Measurements from ENCODE around the gene DXO.
"Not testable (repeated sequence)": the region's sequence is repeated elsewhere in the genome, so short reads cannot be mapped to it uniquely, and the experiment has no call there.

The DXO gene

DNA sequence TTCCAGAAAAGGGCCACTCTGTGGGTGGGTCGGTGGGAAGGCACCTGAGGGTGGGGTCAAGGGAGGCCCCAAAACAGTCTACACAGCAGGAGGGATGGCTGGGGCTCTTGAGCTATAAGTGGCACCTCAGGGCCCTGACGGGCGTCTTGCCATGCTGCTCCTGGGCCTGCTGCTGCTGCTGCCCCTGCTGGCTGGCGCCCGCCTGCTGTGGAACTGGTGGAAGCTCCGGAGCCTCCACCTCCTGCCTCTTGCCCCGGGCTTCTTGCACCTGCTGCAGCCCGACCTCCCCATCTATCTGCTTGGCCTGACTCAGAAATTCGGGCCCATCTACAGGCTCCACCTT is 33.6 kb upstream of the DXO start:
- not testable (repeated sequence) for H3K4me1 ChIP-seq (ENCODE audit: control insufficient read depth, insufficient read depth, low read length, poor library complexity, severe bottlenecking); H3K27ac ChIP-seq (ENCODE audit: insufficient read depth, low read length, poor library complexity, severe bottlenecking); DNase-seq; H3K36me3 ChIP-seq (ENCODE audit: control insufficient read depth, insufficient read depth, low read length); H3K27me3 ChIP-seq (replicated peaks; ENCODE audit: control insufficient read depth, insufficient read depth, low read length, poor library complexity, severe bottlenecking); H3K4me3 ChIP-seq (ENCODE audit: insufficient read depth, low read depth, low read length, poor library complexity, severe bottlenecking); H3K9me3 ChIP-seq (ENCODE audit: control insufficient read depth, low read length)

DNA sequence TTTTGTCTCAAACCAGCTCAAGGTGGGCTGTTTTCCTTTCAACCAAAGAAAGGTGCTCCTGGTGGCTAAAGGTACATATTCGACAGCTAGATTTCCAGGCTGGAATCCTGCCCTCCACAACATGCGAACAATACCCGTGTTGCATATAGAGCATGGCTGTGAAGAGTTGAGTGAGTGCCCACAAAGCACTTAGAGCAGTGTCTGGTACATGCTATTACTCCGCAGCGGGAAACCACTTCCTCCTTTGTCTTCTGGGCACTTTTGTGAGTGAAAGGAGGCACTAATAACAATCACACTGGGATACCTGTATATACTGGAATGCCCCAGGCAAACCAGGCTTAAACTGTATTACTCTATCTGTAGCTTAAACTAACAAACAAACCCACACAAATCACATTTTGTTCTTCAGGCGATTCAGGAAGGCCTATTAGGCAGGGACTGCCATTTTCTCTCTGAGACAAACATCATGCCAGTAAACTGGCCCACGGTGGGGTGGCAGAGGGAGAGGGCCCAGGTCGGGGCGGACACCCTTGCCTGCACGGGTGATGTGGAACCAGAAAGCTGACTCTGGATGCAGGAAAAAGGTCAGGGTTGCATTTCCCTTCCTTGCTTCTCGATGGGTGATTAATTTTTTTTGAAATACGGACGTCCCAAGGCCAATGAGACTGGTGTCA is 33.1 kb upstream of the DXO start:
- not testable (repeated sequence) for DNase-seq; H3K4me3 ChIP-seq (ENCODE audit: insufficient read depth, low read depth, low read length, poor library complexity, severe bottlenecking); H3K27me3 ChIP-seq (replicated peaks; ENCODE audit: control insufficient read depth, insufficient read depth, low read length, poor library complexity, severe bottlenecking); H3K27ac ChIP-seq (ENCODE audit: insufficient read depth, low read length, poor library complexity, severe bottlenecking); H3K36me3 ChIP-seq (ENCODE audit: control insufficient read depth, insufficient read depth, low read length); H3K9me3 ChIP-seq (ENCODE audit: control insufficient read depth, low read length); H3K4me1 ChIP-seq (ENCODE audit: control insufficient read depth, insufficient read depth, low read length, poor library complexity, severe bottlenecking)

DNA sequence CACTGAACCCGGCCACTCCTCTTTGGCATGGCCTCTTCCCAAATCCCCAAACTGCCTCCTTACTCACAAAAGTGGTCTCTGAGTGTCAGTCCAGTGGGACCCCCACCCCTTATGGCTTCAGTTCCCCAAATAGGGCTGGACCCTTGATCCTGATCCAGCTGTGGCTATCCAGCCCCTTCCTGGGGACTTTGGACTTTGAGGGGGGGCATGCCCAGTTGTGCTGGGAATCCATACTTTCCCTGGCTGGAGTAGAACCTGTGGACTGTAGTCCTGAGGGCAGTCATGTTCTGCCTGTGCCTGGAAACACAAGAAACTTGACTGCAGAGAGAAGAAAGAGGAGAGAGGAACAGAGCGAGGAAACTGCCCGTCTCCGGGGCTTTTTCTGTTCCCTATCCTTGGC is 32.5 kb upstream of the DXO start:
- not testable (repeated sequence) for H3K27me3 ChIP-seq (replicated peaks; ENCODE audit: control insufficient read depth, insufficient read depth, low read length, poor library complexity, severe bottlenecking); H3K9me3 ChIP-seq (ENCODE audit: control insufficient read depth, low read length); H3K4me1 ChIP-seq (ENCODE audit: control insufficient read depth, insufficient read depth, low read length, poor library complexity, severe bottlenecking); H3K36me3 ChIP-seq (ENCODE audit: control insufficient read depth, insufficient read depth, low read length); H3K4me3 ChIP-seq (ENCODE audit: insufficient read depth, low read depth, low read length, poor library complexity, severe bottlenecking); DNase-seq; H3K27ac ChIP-seq (ENCODE audit: insufficient read depth, low read length, poor library complexity, severe bottlenecking)

DNA sequence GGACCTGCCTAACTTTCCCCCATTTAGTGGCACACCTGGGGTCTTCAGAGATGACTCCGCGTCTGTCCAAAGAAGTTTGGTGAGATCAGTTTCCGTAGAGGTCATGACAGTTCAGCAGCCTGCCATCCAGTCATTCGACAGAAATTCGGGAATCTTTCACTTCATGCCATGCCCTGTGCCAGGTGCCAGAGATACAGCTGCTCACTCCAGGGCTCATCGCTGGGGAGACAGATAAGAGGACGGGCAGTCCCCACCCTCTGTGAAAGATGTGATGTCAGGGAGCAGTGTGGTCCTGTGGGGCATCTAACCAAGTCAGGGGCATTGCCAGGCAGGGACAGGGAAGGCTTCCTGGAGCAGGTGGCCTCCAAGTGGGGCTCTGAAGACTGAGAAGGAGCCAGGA is 31.4 kb upstream of the DXO start:
- H3K27me3 ChIP-seq (replicated peaks; ENCODE audit: control insufficient read depth, insufficient read depth, low read length, poor library complexity, severe bottlenecking); H3K36me3 ChIP-seq (ENCODE audit: control insufficient read depth, insufficient read depth, low read length); H3K9me3 ChIP-seq (ENCODE audit: control insufficient read depth, low read length); DNase-seq; H3K4me1 ChIP-seq (ENCODE audit: control insufficient read depth, insufficient read depth, low read length, poor library complexity, severe bottlenecking); H3K4me3 ChIP-seq (ENCODE audit: insufficient read depth, low read depth, low read length, poor library complexity, severe bottlenecking); H3K27ac ChIP-seq (ENCODE audit: insufficient read depth, low read length, poor library complexity, severe bottlenecking): not testable (repeated sequence)

DNA sequence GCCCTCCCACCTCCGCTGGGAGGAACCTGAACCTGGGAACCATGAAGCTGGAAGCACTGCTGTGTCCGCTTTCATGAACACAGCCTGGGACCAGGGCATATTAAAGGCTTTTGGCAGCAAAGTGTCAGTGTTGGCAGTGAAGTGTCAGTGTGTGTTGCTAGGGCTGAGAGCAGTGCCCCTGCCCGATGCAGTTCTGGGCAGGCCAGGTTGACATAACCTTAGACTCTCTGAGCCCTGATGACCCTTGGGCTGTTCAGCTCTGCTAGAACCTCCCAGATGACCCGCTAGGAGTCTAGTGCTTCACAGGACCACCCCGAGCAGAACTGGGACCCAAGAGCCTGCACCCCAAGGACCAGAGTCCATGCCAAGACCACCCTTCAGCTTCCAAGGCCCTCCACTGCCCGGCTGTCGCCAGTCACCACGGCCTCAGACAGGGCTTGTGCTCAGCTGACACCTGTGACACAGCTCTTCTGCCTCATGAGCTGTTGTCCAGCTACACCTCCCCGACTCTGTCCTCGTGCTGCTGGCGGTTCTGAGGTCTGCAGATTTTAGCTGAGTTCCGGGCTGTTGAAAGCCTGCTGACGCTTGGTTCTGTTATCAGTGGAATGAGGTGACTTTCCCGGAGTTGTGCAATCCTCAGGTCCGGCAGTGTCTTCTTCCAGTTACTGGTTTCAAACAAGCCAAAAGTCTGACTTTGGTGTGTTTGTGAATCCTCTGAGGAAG is 30.8 kb upstream of the DXO start:
- H3K4me1 ChIP-seq (ENCODE audit: control insufficient read depth, insufficient read depth, low read length, poor library complexity, severe bottlenecking); H3K9me3 ChIP-seq (ENCODE audit: control insufficient read depth, low read length); H3K27me3 ChIP-seq (replicated peaks; ENCODE audit: control insufficient read depth, insufficient read depth, low read length, poor library complexity, severe bottlenecking); H3K27ac ChIP-seq (ENCODE audit: insufficient read depth, low read length, poor library complexity, severe bottlenecking); DNase-seq; H3K4me3 ChIP-seq (ENCODE audit: insufficient read depth, low read depth, low read length, poor library complexity, severe bottlenecking); H3K36me3 ChIP-seq (ENCODE audit: control insufficient read depth, insufficient read depth, low read length): not testable (repeated sequence)

DNA sequence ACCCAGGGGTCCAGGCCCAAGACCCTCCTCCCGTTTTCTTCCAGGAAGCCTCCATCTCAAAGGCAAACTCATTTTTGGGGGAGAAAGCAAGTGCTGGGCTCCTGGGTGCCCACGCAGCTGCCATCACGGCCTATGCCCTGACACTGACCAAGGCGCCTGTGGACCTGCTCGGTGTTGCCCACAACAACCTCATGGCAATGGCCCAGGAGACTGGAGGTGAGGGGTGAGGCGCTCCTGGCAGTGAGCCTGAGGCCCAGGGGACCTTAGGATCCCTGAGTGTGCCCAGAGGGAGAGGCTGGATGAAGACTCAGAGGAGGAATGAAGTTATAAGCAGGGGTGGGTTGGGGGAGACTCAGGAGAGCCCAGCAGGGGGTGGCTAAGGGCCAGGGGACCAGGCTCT is 24.4 kb upstream of the DXO start:
- H3K4me3 ChIP-seq (ENCODE audit: insufficient read depth, low read depth, low read length, poor library complexity, severe bottlenecking); H3K4me1 ChIP-seq (ENCODE audit: control insufficient read depth, insufficient read depth, low read length, poor library complexity, severe bottlenecking); H3K27ac ChIP-seq (ENCODE audit: insufficient read depth, low read length, poor library complexity, severe bottlenecking); H3K9me3 ChIP-seq (ENCODE audit: control insufficient read depth, low read length); DNase-seq; H3K36me3 ChIP-seq (ENCODE audit: control insufficient read depth, insufficient read depth, low read length); H3K27me3 ChIP-seq (replicated peaks; ENCODE audit: control insufficient read depth, insufficient read depth, low read length, poor library complexity, severe bottlenecking): not testable (repeated sequence)

DNA sequence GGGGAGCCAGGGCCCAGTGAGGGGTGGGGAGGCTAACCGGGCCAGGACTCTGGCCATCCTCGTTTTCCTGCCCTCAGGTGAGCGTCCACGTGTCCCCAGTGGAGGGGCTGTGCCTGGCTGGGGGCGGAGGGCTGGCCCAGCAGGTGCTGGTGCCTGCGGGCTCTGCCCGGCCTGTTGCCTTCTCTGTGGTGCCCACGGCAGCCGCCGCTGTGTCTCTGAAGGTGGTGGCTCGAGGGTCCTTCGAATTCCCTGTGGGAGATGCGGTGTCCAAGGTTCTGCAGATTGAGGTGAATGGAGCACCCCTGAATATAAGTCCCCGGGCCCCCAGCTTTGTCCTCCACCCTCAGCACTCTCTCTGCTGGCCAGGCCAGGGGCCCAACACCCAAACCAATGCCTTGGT is 22.5 kb upstream of the DXO start:
- H3K27me3 ChIP-seq (replicated peaks; ENCODE audit: control insufficient read depth, insufficient read depth, low read length, poor library complexity, severe bottlenecking); H3K4me1 ChIP-seq (ENCODE audit: control insufficient read depth, insufficient read depth, low read length, poor library complexity, severe bottlenecking); DNase-seq; H3K27ac ChIP-seq (ENCODE audit: insufficient read depth, low read length, poor library complexity, severe bottlenecking); H3K36me3 ChIP-seq (ENCODE audit: control insufficient read depth, insufficient read depth, low read length); H3K9me3 ChIP-seq (ENCODE audit: control insufficient read depth, low read length); H3K4me3 ChIP-seq (ENCODE audit: insufficient read depth, low read depth, low read length, poor library complexity, severe bottlenecking): not testable (repeated sequence)

DNA sequence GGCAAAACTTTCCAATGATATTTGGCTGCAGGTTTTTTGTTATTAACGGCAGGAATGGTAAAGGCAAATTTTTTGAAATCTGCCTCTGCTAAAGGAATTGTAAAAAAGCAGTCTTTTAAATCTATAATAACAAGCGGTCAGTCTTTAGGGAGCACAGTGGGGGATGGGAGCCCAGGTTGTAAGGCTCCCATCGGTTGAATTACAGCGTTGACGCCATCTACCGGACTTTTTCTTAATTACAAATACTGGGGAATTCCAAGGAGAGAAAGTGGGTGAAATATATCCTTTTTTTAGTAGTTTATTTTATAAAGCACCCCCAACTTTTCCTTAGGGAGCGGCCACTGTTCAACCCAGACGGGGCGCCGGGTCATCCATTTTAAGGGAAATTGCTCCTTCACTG is 17.4 kb upstream of the DXO start:
- not testable (repeated sequence) for H3K27me3 ChIP-seq (replicated peaks; ENCODE audit: control insufficient read depth, insufficient read depth, low read length, poor library complexity, severe bottlenecking); H3K36me3 ChIP-seq (ENCODE audit: control insufficient read depth, insufficient read depth, low read length); H3K9me3 ChIP-seq (ENCODE audit: control insufficient read depth, low read length); H3K4me3 ChIP-seq (ENCODE audit: insufficient read depth, low read depth, low read length, poor library complexity, severe bottlenecking); H3K27ac ChIP-seq (ENCODE audit: insufficient read depth, low read length, poor library complexity, severe bottlenecking); DNase-seq; H3K4me1 ChIP-seq (ENCODE audit: control insufficient read depth, insufficient read depth, low read length, poor library complexity, severe bottlenecking)

DNA sequence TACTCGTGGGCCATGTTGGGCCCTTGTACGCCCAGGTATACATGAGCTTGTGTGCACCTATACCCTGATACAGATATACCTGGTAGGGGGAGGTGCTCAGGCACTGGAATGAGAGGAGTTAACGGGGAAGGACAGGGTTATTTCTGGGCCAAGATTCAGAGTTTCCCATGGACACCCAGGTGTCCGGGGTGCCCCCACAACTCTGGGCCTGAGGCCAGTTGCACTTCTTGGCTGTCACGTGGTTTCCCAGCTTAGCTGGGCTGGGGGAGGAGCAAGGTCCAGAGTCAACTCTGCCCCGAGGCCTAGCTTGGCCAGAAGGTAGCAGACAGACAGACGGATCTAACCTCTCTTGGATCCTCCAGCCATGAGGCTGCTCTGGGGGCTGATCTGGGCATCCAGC is 9.8 kb upstream of the DXO start, which contains the start of gene C4A:
TSS of gene C4A (plus strand) at position 314 of the 400 bp plus-strand sequence. CDS start at position 365, 51 bp downstream.
- H3K9me3 ChIP-seq (ENCODE audit: control insufficient read depth, low read length); H3K36me3 ChIP-seq (ENCODE audit: control insufficient read depth, insufficient read depth, low read length); DNase-seq; H3K27ac ChIP-seq (ENCODE audit: insufficient read depth, low read length, poor library complexity, severe bottlenecking); H3K4me1 ChIP-seq (ENCODE audit: control insufficient read depth, insufficient read depth, low read length, poor library complexity, severe bottlenecking); H3K27me3 ChIP-seq (replicated peaks; ENCODE audit: control insufficient read depth, insufficient read depth, low read length, poor library complexity, severe bottlenecking); H3K4me3 ChIP-seq (ENCODE audit: insufficient read depth, low read depth, low read length, poor library complexity, severe bottlenecking): not testable (repeated sequence)

DNA sequence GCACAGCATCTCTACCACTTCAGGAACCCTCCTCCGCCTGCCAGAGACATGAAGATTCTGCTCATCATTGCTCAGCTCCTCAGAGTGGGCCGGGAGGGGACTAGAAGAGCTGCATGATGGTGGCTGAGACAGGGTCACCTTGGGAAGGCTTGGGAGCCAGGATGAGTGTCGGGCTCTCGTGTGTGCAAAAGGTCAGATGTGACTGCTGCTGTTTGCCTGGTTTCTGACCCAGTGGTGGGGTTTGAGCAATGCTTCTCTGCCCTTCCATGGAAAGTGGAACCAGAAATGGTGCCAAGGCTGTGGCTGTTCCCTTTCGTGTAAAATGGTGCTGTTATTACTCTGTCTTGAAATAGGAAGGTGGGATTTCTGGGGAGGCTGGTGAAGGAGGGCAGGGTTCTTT is 9.1 kb upstream of the DXO start:
- H3K27me3 ChIP-seq (replicated peaks; ENCODE audit: control insufficient read depth, insufficient read depth, low read length, poor library complexity, severe bottlenecking); DNase-seq; H3K27ac ChIP-seq (ENCODE audit: insufficient read depth, low read length, poor library complexity, severe bottlenecking); H3K4me3 ChIP-seq (ENCODE audit: insufficient read depth, low read depth, low read length, poor library complexity, severe bottlenecking); H3K36me3 ChIP-seq (ENCODE audit: control insufficient read depth, insufficient read depth, low read length); H3K9me3 ChIP-seq (ENCODE audit: control insufficient read depth, low read length); H3K4me1 ChIP-seq (ENCODE audit: control insufficient read depth, insufficient read depth, low read length, poor library complexity, severe bottlenecking): not testable (repeated sequence)
